Jurkat, Clone E6-1 (cell line): ENCODE measurements around the gene ITCH.
"Not testable (repeated sequence)": the region's sequence is repeated elsewhere in the genome, so short reads cannot be mapped to it uniquely, and the experiment has no call there.

ENCODE experiments used
- DNase-seq: peaks from one replicate; pipeline ENCODE4 v3.0.0-alpha.2; 2011; ENCODE audit warnings: low read depth, low spot score
- H3K4me3 ChIP-seq: 2 replicates; pipeline ENCODE4 v1.5.1; 2011; ENCODE audit warnings: mild to moderate bottlenecking, low read length, control low read depth, moderate library complexity

The ITCH gene

GRCh38 chr20:34341199-34341598 lies 21.9 kb upstream of the ITCH start:
- DNase-seq, H3K4me3 ChIP-seq: not testable (repeated sequence)

- no peak for DNase-seq
These were observed 19.4 kb upstream of the ITCH start for GRCh38 chr20:34343458-34344211.

GRCh38 chr20:34344238-34344637 lies 18.8 kb upstream of the ITCH start:
- no peak overlapping the region for H3K4me3 ChIP-seq
- DNase-seq, result no peak

More at GRCh38 chr20:34343458-34344211, 19.4 kb upstream of the ITCH start:
- H3K4me3 ChIP-seq, result no peak overlapping the region

GRCh38 chr20:34345402-34345736 lies 17.7 kb upstream of the ITCH start:
- no peak for DNase-seq
- H3K4me3 ChIP-seq, result no peak overlapping the region

GRCh38 chr20:34345839-34346532 lies 17.1 kb upstream of the ITCH start:
- not testable (repeated sequence) for DNase-seq

GRCh38 chr20:34346533-34346865 lies 16.6 kb upstream of the ITCH start:
- not testable (repeated sequence) for H3K4me3 ChIP-seq, DNase-seq

More at GRCh38 chr20:34345839-34346532, 17.1 kb upstream of the ITCH start:
- not testable (repeated sequence) for H3K4me3 ChIP-seq

GRCh38 chr20:34347571-34347970 lies 15.5 kb upstream of the ITCH start:
- H3K4me3 ChIP-seq, result no peak overlapping the region
- DNase-seq, result no peak

GRCh38 chr20:34350095-34350494 lies 13.0 kb upstream of the ITCH start:
- DNase-seq, result no peak
- H3K4me3 ChIP-seq, result no peak overlapping the region

GRCh38 chr20:34353467-34353866 lies 9.6 kb upstream of the ITCH start:
- H3K4me3 ChIP-seq, result not testable (repeated sequence)

GRCh38 chr20:34355427-34355826 lies 7.6 kb upstream of the ITCH start:
- H3K4me3 ChIP-seq, result no peak overlapping the region
- no peak for DNase-seq

More at GRCh38 chr20:34353467-34353866, 9.6 kb upstream of the ITCH start:
- not testable (repeated sequence) for DNase-seq

- H3K4me3 ChIP-seq, DNase-seq: not testable (repeated sequence)
These were observed 3.3 kb upstream of the ITCH start for GRCh38 chr20:34359729-34360128.

- no peak for DNase-seq
- peak overlapping the region; percentile 76 for H3K4me3 ChIP-seq
These were observed 491 bp upstream of the ITCH start for GRCh38 chr20:34362502-34363061.

GRCh38 chr20:34363465-34364222 lies 571 bp downstream of the ITCH start:
- no peak for DNase-seq
- H3K4me3 ChIP-seq, result peak overlapping the region; percentile 76

GRCh38 chr20:34364223-34364506 lies 1.1 kb downstream of the ITCH start:
- no peak for DNase-seq
- peak overlapping the region; percentile 76 for H3K4me3 ChIP-seq

- no peak overlapping the region for H3K4me3 ChIP-seq
- DNase-seq, result peak; percentile 32
These were observed 2.7 kb downstream of the ITCH start for GRCh38 chr20:34365765-34366213.

GRCh38 chr20:34367155-34367554 lies 4.1 kb downstream of the ITCH start:
- DNase-seq, result no peak
- no peak overlapping the region for H3K4me3 ChIP-seq

- not testable (repeated sequence) for DNase-seq, H3K4me3 ChIP-seq
These were observed 4.8 kb downstream of the ITCH start for GRCh38 chr20:34367911-34368310.

GRCh38 chr20:34368547-34368946 lies 5.5 kb downstream of the ITCH start:
- no peak overlapping the region for H3K4me3 ChIP-seq
- DNase-seq, result no peak

- no peak overlapping the region for H3K4me3 ChIP-seq
- DNase-seq, result no peak
These were observed 6.2 kb downstream of the ITCH start for GRCh38 chr20:34369265-34369664.

GRCh38 chr20:34370062-34370461 lies 7.0 kb downstream of the ITCH start:
- H3K4me3 ChIP-seq, result no peak overlapping the region
- DNase-seq, result no peak
